HL-60 (cell line): ENCODE results near the gene KCNMA1.

Experiments
- DNase-seq, 2 experiments: peaks; one replicate each; pipeline ENCODE4 v3.0.0-alpha.2; 2010 to 2020; ENCODE audit warnings: low read depth in 1 of 2, low spot score in 1 of 2
- H3K27ac ChIP-seq: fragments of 250-450 bp; sonication (Bioruptor Pico); replicated peaks from 2 replicates; pipeline ENCODE4 v1.5.1; 2020; ENCODE audit warnings: mild to moderate bottlenecking, moderate library complexity
- H3K27me3 ChIP-seq: fragments of 250-450 bp; sonication (Bioruptor Pico); 2 replicates; pipeline ENCODE4 v1.5.1; 2021; ENCODE audit warnings: mild to moderate bottlenecking, moderate library complexity; ENCODE audit not compliant: insufficient read depth, poor library complexity, severe bottlenecking
- H3K4me3 ChIP-seq: replicated peaks from 2 replicates; pipeline ENCODE4 v1.5.1; 2011; ENCODE audit warnings: mild to moderate bottlenecking, control low read depth, low read length; ENCODE audit not compliant: insufficient read depth
- CTCF ChIP-seq: IDR thresholded peaks from one replicate; pipeline ENCODE4 v1.5.1; 2011; ENCODE audit warnings: low read length, control low read depth, inconsistent platforms; ENCODE audit not compliant: insufficient read depth
- GABPA ChIP-seq: IDR thresholded peaks from 2 replicates; pipeline ENCODE4 v1.6.1; 2012; ENCODE audit warnings: low read depth
- POLR2AphosphoS5 ChIP-seq: IDR thresholded peaks from 2 replicates; pipeline ENCODE4 v1.6.1; 2012; ENCODE audit warnings: low read depth
- REST ChIP-seq: IDR thresholded peaks from 2 replicates; pipeline ENCODE4 v1.6.1; 2012; ENCODE audit warnings: low read depth; ENCODE audit not compliant: insufficient replicate concordance
- SPI1 ChIP-seq: IDR thresholded peaks from 2 replicates; pipeline ENCODE4 v1.6.1; 2012; ENCODE audit warnings: low read depth, mild to moderate bottlenecking, borderline replicate concordance

KCNMA1 gene

GRCh38 chr10:77269163-77269562 lies 368.4 kb downstream of the KCNMA1 start:
- H3K4me3 ChIP-seq, result no peak overlapping the region
- H3K27me3 ChIP-seq, result peaks cover 2% of the 10 kb centered on the region
- TF ChIP-seq GABPA (no peak), POLR2AphosphoS5 (no peak), CTCF (no peak), REST (no peak), SPI1 (no peak)
- no peak overlapping the region for H3K27ac ChIP-seq
- no peak for DNase-seq

GRCh38 chr10:77268721-77269120 lies 368.9 kb downstream of the KCNMA1 start:
- H3K27ac ChIP-seq, result no peak overlapping the region
- H3K4me3 ChIP-seq, result no peak overlapping the region
- DNase-seq, result no peak
- TF ChIP-seq GABPA, result no peak
- no peak for TF ChIP-seq POLR2AphosphoS5
- TF ChIP-seq SPI1, result no peak
- no peak for TF ChIP-seq CTCF
- TF ChIP-seq REST, result no peak
- H3K27me3 ChIP-seq, result peaks cover 2% of the 10 kb centered on the region

- DNase-seq, result no peak
- TF ChIP-seq POLR2AphosphoS5 (no peak), GABPA (no peak), CTCF (no peak), SPI1 (no peak), REST (no peak)
- H3K27ac ChIP-seq, result no peak overlapping the region
- H3K4me3 ChIP-seq, result no peak overlapping the region
- H3K27me3 ChIP-seq, result peaks cover 5% of the 10 kb centered on the region
These were observed 369.6 kb downstream of the KCNMA1 start for GRCh38 chr10:77267703-77268675.
